Activated T-cell treated with anti-CD3 and anti-CD28 coated beads for 48 hours (primary cell): ENCODE results near the gene EHMT2.
"Not testable (repeated sequence)": the region's sequence is repeated elsewhere in the genome, so short reads cannot be mapped to it uniquely, and the experiment has no call there.

Experiments
- DNase-seq: peaks from one replicate; pipeline ENCODE4 v3.0.0-alpha.2; 2020; ENCODE audit warnings: low read depth

Gene EHMT2

DNA sequence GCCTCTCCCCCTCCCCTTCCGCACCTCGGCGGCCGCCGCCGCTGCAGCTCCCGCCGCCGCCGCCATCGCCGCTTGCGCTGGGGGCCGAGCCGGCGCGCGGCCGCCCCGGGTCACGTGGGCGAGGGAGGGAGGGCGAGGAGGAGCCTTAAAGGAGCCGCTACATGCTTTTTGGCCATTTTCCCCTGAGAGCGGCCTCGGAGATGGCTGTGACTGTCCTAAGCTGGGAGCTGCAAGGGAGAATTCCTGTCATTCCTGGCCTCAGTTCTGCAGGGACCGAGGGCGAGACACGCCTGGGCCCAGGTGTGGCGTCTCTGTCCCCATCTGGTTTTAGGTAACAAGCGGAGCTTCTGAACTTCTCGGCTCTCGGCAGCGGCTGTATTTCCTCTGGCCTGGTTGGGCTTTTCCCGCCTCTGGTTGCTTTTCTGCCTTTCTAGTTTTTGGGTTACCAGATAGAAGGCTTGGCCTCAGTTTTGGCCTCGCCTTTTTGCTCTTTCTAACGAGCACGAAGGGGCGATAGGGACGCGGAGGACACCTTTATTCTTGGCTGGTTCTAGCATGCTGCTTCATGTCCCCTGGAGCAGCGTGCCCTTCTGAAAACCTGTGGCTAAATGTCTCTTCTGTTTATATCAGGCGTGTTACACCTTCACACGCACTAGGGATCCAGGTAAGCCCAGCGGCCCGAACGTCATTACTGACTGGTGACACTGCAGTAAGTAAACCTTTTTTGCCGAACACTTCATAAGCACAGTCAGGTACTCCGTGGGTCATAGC is at the start of gene EHMT2:
TSS of gene EHMT2 (minus strand) at position 87 of the 771 bp plus-strand sequence. CDS start at position 66, 21 bp downstream.
- peak; percentile 87 for DNase-seq

- DNase-seq: no peak
These were observed 49.7 kb upstream of the EHMT2 start for GRCh38 chr6:31947070-31947675.

GRCh38 chr6:31946370-31946885 is 48.9 kb upstream of the EHMT2 start:
- no peak for DNase-seq

GRCh38 chr6:31945507-31946369 is 48.2 kb upstream of the EHMT2 start, which contains the start of gene CFB:
CFB (plus strand) TSS chr6:31946095; CDS start chr6:31946222, 127 bp downstream.
- no peak for DNase-seq

DNA sequence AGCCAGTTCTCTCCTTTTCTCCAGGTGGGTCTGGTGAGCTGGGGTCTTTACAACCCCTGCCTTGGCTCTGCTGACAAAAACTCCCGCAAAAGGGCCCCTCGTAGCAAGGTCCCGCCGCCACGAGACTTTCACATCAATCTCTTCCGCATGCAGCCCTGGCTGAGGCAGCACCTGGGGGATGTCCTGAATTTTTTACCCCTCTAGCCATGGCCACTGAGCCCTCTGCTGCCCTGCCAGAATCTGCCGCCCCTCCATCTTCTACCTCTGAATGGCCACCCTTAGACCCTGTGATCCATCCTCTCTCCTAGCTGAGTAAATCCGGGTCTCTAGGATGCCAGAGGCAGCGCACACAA is 47.6 kb upstream of the EHMT2 start:
- no peak for DNase-seq

GRCh38 chr6:31943742-31944141 is 46.2 kb upstream of the EHMT2 start:
- DNase-seq: no peak

- no peak for DNase-seq
These were observed 42.8 kb upstream of the EHMT2 start for GRCh38 chr6:31940256-31940664.

DNA sequence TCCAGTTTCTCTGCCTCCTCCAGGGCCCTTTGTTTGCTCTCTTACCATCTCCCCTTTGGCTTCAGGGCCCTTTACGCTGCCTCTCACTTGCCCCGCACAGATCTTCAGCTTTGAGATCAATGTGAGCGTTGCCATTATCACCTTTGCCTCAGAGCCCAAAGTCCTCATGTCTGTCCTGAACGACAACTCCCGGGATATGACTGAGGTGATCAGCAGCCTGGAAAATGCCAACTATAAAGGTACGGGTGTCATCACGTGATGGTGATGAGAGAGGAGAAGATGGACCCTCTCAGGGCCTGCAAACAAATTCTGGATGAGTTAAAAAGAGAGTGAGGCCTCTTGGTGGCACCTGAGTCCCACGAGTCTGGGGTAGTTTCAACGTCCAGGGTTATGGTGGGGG is 38.3 kb upstream of the EHMT2 start:
- DNase-seq: no peak

DNA sequence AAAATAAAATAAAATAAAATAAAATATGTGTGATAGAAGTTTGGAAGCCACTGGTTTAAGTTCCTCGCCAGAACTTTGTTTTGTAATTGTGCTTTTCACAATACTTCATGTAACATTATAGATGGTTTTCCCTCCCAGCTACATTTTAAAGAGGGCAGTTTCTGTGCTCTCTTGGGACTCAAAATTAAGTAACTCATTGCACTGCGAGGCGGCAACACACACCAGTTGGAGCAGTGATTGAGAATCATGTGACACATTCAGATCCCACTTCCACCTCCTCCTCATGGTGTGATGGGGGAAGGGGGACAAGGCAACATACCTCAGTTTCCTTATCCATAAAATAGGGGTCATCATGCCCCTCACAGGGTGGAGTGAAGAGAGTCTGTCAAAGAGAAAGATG is 37.5 kb upstream of the EHMT2 start:
- DNase-seq: no peak

GRCh38 chr6:31933537-31933936 is 36.0 kb upstream of the EHMT2 start:
- DNase-seq: no peak

DNA sequence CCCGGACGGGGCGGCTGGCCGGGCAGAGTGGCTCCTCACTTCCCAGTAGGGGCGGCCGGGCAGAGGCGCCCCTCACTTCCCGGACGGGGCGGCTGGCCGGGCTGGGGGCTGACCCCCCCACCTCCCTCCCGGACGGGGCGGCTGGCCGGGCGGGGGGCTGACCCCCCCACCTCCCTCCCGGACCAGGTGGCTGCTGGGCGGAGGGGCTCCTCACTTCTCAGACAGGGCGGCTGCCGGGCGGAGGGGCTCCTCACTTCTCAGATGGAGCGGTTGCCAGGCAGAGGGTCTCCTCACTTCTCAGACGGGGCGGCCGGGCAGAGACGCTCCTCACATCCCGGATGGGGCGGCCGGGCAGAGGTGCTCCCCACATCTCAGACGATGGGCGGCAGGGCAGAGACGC is 34.6 kb upstream of the EHMT2 start:
- DNase-seq: not testable (repeated sequence)

DNA sequence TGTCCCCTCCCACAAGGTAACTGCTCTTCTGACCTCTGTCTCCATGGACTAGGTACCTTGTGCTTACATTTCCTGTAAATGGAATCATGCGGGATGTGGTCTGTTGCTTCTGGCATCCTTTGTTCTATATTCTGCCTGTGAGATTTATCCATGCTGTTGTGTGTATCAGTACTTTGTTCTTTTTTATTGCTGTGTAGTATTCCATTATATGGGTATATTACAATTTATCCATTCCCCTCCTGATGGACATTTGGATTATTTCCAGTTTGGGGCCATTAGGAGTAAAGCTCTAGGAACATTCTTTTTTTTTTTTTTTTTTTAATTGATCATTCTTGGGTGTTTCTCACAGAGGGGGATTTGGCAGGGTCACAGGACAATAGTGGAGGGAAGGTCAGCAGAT is 33.5 kb upstream of the EHMT2 start:
- no peak for DNase-seq

GRCh38 chr6:31928672-31928939 is 31.1 kb upstream of the EHMT2 start:
- no peak for DNase-seq

- no peak for DNase-seq
These were observed 30.6 kb upstream of the EHMT2 start for GRCh38 chr6:31927863-31928671.

DNA sequence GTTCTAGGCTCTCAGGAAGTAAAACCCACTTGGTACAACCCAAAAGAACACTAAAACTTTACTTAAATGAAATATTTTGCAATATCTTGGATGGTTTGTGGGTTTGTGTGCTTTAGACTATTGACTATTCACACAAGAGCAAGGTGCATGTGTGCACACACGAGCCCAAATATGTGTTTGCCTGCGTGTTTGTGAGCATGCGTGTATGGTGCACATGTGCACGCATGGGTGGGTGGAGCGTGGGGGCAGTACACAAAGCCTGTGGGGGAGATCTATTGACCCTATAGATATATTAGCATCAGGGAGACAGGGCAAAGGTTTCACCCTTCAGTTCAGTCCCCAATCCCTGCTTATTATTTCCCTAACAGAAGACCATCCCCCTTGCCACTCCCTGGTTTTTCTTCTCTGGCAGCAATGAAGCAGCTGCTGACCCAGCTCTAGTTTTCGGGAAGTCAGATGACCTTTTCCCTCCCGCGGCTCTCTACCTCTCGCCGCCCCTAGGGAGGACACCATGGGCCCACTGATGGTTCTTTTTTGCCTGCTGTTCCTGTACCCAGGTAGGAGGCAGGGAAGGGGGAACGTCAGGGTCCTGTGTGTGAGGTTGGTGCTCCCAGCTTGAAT is 29.9 kb upstream of the EHMT2 start, which contains the start of gene C2:
TSS of gene C2 (plus strand) at position 476 of the 621 bp plus-strand sequence. CDS start at position 512, 36 bp downstream.
- DNase-seq: no peak

DNA sequence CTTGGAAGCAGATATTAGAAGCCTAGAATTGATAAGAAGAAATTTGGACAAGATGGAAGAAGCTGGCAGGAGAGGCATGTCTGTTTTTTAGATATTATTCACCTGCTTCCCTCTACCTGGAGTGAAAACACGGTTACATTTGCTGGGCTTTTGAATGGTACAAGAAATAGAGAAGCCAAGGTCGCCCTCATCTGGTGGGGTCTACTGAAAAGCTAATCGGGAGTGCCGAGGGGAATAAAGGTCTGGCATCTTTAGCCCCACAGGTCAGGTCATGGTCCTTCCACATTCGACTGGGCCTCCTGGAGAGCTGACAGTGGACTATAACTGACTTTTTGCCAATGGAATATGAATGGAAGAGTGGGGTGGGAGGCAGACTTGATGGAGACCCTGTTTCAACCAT is 25.4 kb upstream of the EHMT2 start:
- DNase-seq: no peak

- DNase-seq: no peak
These were observed 23.3 kb upstream of the EHMT2 start for GRCh38 chr6:31920811-31921210.

- no peak for DNase-seq
These were observed 22.3 kb upstream of the EHMT2 start for GRCh38 chr6:31919624-31920303.

GRCh38 chr6:31918069-31918720 is 20.7 kb upstream of the EHMT2 start:
- no peak for DNase-seq

DNA sequence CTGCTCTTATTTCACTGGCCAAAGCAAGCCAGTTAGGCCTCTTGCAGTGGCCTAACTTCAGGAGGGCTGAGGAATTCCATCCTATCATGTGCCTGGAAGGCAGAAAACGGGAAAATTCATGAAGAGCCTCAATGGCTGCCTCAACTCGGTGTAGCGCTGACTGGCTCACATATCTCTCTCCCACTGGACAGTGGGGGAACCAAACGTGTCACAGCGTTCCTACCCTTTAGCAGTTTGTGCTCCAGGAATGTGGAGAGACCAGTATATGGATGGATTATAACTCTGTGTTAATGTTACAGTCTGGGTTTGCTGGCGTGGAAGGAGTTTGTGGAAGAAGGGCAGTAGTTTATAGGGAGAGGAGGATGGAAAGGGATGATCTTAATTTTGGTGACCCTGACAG is 18.3 kb upstream of the EHMT2 start:
- no peak for DNase-seq
